HCT116 (cell line): ENCODE data around the gene KCTD10. TPM values are rescaled to one million over a fixed set of nuclear protein-coding genes. Genes with fewer than 3 reads are reported as not detected.

Experiments
- ATAC-seq: fragments of 200-7000 bp; cut with Tn5 transposase; 2 replicates; pipeline ENCODE4 v1.9.1; 2020; ENCODE audit warnings: mild to moderate bottlenecking, moderate library complexity
- BruUV-seq: library from RNA; stranded (reverse); fragments of 400-500 nt; replicated peaks from 2 replicates; lab custom pipeline; 2021; lab: Mats Ljungman, UMichigan
- CTCF ChIA-PET: fragments of 300-600 bp; sonication (Branson Sonifier 250); formaldehyde crosslinking; loops from one replicate; lab custom pipeline; 2021; ENCODE audit warnings: antibody characterized with exemption; lab: Charles Lee
- POLR2A ChIA-PET: fragments of 300-600, 350-600 bp; sonication (Branson Sonifier 250); formaldehyde crosslinking; loops from one replicate; lab custom pipeline; 2021; ENCODE audit warnings: antibody characterized with exemption; lab: Charles Lee
- RAD21 ChIA-PET, 2 experiments: fragments of 300-600 bp; sonication (Branson Sonifier 250); formaldehyde crosslinking; loops; one replicate each; lab custom pipeline; 2023; ENCODE audit warnings: low total read pairs in 2 of 2; ENCODE audit not compliant: uncharacterized antibody in 2 of 2, unreplicated experiment in 2 of 2, low non-redundant PET in 1 of 2; lab: Charles Lee
- DNase-seq: peaks from one replicate; pipeline ENCODE4 v3.0.0-alpha.2; 2010; ENCODE audit warnings: low read depth, low spot score
- H2AFZ ChIP-seq: fragments of 200-600 bp; shearing (Covaris generic), sonication (generic); 2 replicates; pipeline ENCODE4 v1.6.1; 2017; ENCODE audit warnings: low read depth, mixed run types, mixed read lengths, antibody characterized with exemption, low read length; ENCODE audit not compliant: poor library complexity, severe bottlenecking
- H3K27ac ChIP-seq: 2 replicates; pipeline ENCODE4 v1.5.1; 2012; ENCODE audit warnings: low read depth, low read length
- H3K27me3 ChIP-seq: fragments of 200-600 bp; sonication (generic); 2 replicates; pipeline ENCODE4 v1.6.1; 2016; ENCODE audit warnings: mixed run types, low read length, mixed read lengths; ENCODE audit not compliant: insufficient read depth
- H3K36me3 ChIP-seq, 2 experiments: fragments of 200-500 bp in 1 of 2; fragments of 200-600 bp in 1 of 2; sonication (Bioruptor generic) in 1 of 2; sonication (generic) in 1 of 2; 2 replicates each; pipeline versions ENCODE4 v1.5.1 to v1.6.1; 2014 to 2016; ENCODE audit warnings: low read length in 2 of 2, inconsistent platforms in 1 of 2, mixed read lengths in 1 of 2, mixed run types in 1 of 2; ENCODE audit not compliant: insufficient read depth in 2 of 2, control insufficient read depth in 1 of 2
- H3K4me1 ChIP-seq, 2 experiments: fragments of 200-600 bp in 1 of 2; sonication (generic) in 1 of 2; 2 replicates each; pipeline versions ENCODE4 v1.5.1 to v1.6.1; 2012 to 2017; ENCODE audit warnings: low read length in 2 of 2, inconsistent platforms in 1 of 2, mild to moderate bottlenecking in 1 of 2, mixed read lengths in 1 of 2, mixed run types in 1 of 2, moderate library complexity in 1 of 2; ENCODE audit not compliant: insufficient read depth in 2 of 2, control insufficient read depth in 1 of 2
- H3K4me2 ChIP-seq: fragments of 200-600 bp; sonication (generic); 2 replicates; pipeline ENCODE4 v1.6.1; 2017; ENCODE audit warnings: mixed run types, low read length, mixed read lengths
- H3K4me3 ChIP-seq, 2 experiments: fragments of 200-600 bp in 1 of 2; sonication (generic) in 1 of 2; replicated peaks in 1 of 2; 2 replicates each; pipeline ENCODE4 v1.5.1; 2011 to 2016; ENCODE audit warnings: low read length in 2 of 2, control low read depth in 1 of 2, low read depth in 1 of 2, mild to moderate bottlenecking in 1 of 2, mixed read lengths in 1 of 2, mixed run types in 1 of 2
- H3K79me2 ChIP-seq: fragments of 200-600 bp; sonication (generic); 2 replicates; pipeline ENCODE4 v1.6.1; 2017; ENCODE audit warnings: mild to moderate bottlenecking, mixed run types, low read length, moderate library complexity, mixed read lengths; ENCODE audit not compliant: insufficient read depth
- H3K9ac ChIP-seq: fragments of 200-600 bp; sonication (generic); 2 replicates; pipeline ENCODE4 v1.6.1; 2016; ENCODE audit warnings: low read length, mixed read lengths
- H3K9me2 ChIP-seq: fragments of 200-600 bp; sonication (generic), shearing (Covaris generic); 2 replicates; pipeline ENCODE4 v1.6.1; 2017; ENCODE audit warnings: mixed run types, mild to moderate bottlenecking, moderate library complexity; ENCODE audit not compliant: insufficient read depth
- H3K9me3 ChIP-seq, 2 experiments: fragments of 200-500 bp in 1 of 2; fragments of 200-600 bp in 1 of 2; sonication (Bioruptor generic) in 1 of 2; sonication (generic) in 1 of 2; 2 replicates each; pipeline ENCODE4 v1.6.1; 2014 to 2017; ENCODE audit warnings: low read length in 2 of 2, mixed read lengths in 2 of 2, inconsistent platforms in 1 of 2, low read depth in 1 of 2, mild to moderate bottlenecking in 1 of 2, mixed run types in 1 of 2, moderate library complexity in 1 of 2; ENCODE audit not compliant: control insufficient read depth in 1 of 2, insufficient read depth in 1 of 2
- H4K20me1 ChIP-seq: fragments of 200-600 bp; sonication (generic), shearing (Covaris generic); 2 replicates; pipeline ENCODE4 v1.6.1; 2017; ENCODE audit warnings: mixed run types, mild to moderate bottlenecking, moderate library complexity; ENCODE audit not compliant: insufficient read depth
- ATF3 ChIP-seq: IDR thresholded peaks from 2 replicates; pipeline ENCODE4 v1.6.1; 2012
- CEBPB ChIP-seq: IDR thresholded peaks from 2 replicates; pipeline ENCODE4 v1.6.1; 2012; ENCODE audit warnings: low read depth
- CTCF ChIP-seq, 3 experiments: fragments of 200-600 bp in 1 of 3; sonication (generic) in 1 of 3; IDR thresholded peaks in 2 of 3; conservative IDR thresholded peaks in 1 of 3; 2 replicates each; pipeline ENCODE4 v1.5.1; 2012 to 2017; ENCODE audit warnings: low read depth in 2 of 3, low read length in 2 of 3, antibody characterized with exemption in 1 of 3, borderline replicate concordance in 1 of 3, control low read depth in 1 of 3, mild to moderate bottlenecking in 1 of 3, mixed read lengths in 1 of 3, mixed run types in 1 of 3, moderate library complexity in 1 of 3; ENCODE audit not compliant: insufficient read depth in 1 of 3
- EZH2 ChIP-seq: fragments of 200-600 bp; sonication (generic); IDR thresholded peaks from 2 replicates; pipeline ENCODE4 v1.6.1; 2017; ENCODE audit warnings: antibody characterized with exemption, mixed run types
- EZH2phosphoT487 ChIP-seq: fragments of 200-600 bp; IDR thresholded peaks from 2 replicates; pipeline ENCODE4 v1.6.1; 2018; ENCODE audit warnings: antibody characterized with exemption, borderline replicate concordance
- FOSL1 ChIP-seq: IDR thresholded peaks from 2 replicates; pipeline ENCODE4 v1.6.1; 2012; ENCODE audit warnings: low read depth
- JUND ChIP-seq: IDR thresholded peaks from 2 replicates; pipeline ENCODE4 v1.6.1; 2012
- POLR2AphosphoS5 ChIP-seq: IDR thresholded peaks from 2 replicates; pipeline ENCODE4 v1.6.1; 2011; ENCODE audit warnings: mild to moderate bottlenecking, low read depth, low read length, moderate library complexity
- REST ChIP-seq: IDR thresholded peaks from 2 replicates; pipeline ENCODE4 v1.6.1; 2012; ENCODE audit warnings: low read depth
- SIN3A ChIP-seq: IDR thresholded peaks from 2 replicates; pipeline ENCODE4 v1.6.1; 2012; ENCODE audit warnings: low read depth
- YY1 ChIP-seq: IDR thresholded peaks from 2 replicates; pipeline ENCODE4 v1.6.1; 2011; ENCODE audit warnings: low read length, low read depth, moderate library complexity, mild to moderate bottlenecking; ENCODE audit not compliant: insufficient replicate concordance; ENCODE audit errors: extremely low read depth
- ZNF274 ChIP-seq: fragments of 200-500 bp; sonication (Bioruptor generic); IDR thresholded peaks from 2 replicates; pipeline ENCODE4 v1.6.1; 2014; ENCODE audit warnings: mild to moderate bottlenecking, low read depth, low read length, inconsistent platforms
- intact Hi-C: fragments of 100-400 bp; cut with micrococcal nuclease; formaldehyde crosslinking; loops from 2 replicates; pipeline ENCODE4 v1.10.0; 2022
- total RNA-seq: library from RNA; stranded (reverse); gene quantifications from one replicate; pipeline ENCODE4 v1.2.1, GENCODE V29; 2021; ENCODE audit not compliant: unreplicated experiment

The KCTD10 gene
- total RNA-seq, 1 experiment from 2014 or later: 34.7 TPM

GRCh38 chr12:109500406-109501185 is 23.5 kb upstream of the KCTD10 start (continued):
- no peak for TF ChIP-seq CTCF (IDR thresholded peaks at IDR 0.05 in 2 of 3, conservative IDR thresholded peaks at IDR 0.05 in 1 of 3; ENCODE audit: borderline replicate concordance in 1 of 3, insufficient read depth in 1 of 3, low read depth in 2 of 3, low read length in 2 of 3)
- TF ChIP-seq FOSL1: no peak
- no peak for TF ChIP-seq ATF3
- TF ChIP-seq SIN3A: no peak
- TF ChIP-seq CEBPB: no peak
- no peak for TF ChIP-seq REST

GRCh38 chr12:109497675-109498074 is 20.6 kb upstream of the KCTD10 start:
- no peak overlapping the region for H3K27ac ChIP-seq
- H3K36me3 ChIP-seq: peaks cover 0 to 24% of the 10 kb centered on the region in 2 experiments; a peak in 2 of 4 replicates
- no peak overlapping the region for H3K4me2 ChIP-seq
- H3K9me3 ChIP-seq: no peaks in the 10 kb centered on the region
- no peaks in the 10 kb centered on the region for H3K9me2 ChIP-seq
- ChIA-PET CTCF (no interaction called here), POLR2A (no interaction called here), RAD21 (no interaction called here)
- H2AFZ ChIP-seq: no peak overlapping the region
- no peak overlapping the region for H3K4me3 ChIP-seq
- no peaks in the 10 kb centered on the region for H3K79me2 ChIP-seq
- H3K27me3 ChIP-seq: no peaks in the 10 kb centered on the region
- H3K9ac ChIP-seq: no peak overlapping the region
- intact Hi-C loops: no loop called here
- BruUV-seq: no TSS peak
- no peaks in the 10 kb centered on the region for H3K4me1 ChIP-seq
- TF ChIP-seq YY1 (no peak), EZH2phosphoT487 (no peak), ZNF274 (no peak), SIN3A (no peak), EZH2 (no peak), ATF3 (no peak), JUND (no peak), POLR2AphosphoS5 (no peak)
- ATAC-seq (no peak), DNase-seq (no peak)
- H4K20me1 ChIP-seq: no peaks in the 10 kb centered on the region
